ENCODE measurements around the gene ZNF536. TPM values are rescaled to one million over a fixed set of nuclear protein-coding genes. Genes with fewer than 3 reads are reported as not detected.

ZNF536 gene
- total and polyA plus RNA-seq, 7 donors, result 0.01 to 0.94 (median 0.20) TPM; not detected in 1

DNA sequence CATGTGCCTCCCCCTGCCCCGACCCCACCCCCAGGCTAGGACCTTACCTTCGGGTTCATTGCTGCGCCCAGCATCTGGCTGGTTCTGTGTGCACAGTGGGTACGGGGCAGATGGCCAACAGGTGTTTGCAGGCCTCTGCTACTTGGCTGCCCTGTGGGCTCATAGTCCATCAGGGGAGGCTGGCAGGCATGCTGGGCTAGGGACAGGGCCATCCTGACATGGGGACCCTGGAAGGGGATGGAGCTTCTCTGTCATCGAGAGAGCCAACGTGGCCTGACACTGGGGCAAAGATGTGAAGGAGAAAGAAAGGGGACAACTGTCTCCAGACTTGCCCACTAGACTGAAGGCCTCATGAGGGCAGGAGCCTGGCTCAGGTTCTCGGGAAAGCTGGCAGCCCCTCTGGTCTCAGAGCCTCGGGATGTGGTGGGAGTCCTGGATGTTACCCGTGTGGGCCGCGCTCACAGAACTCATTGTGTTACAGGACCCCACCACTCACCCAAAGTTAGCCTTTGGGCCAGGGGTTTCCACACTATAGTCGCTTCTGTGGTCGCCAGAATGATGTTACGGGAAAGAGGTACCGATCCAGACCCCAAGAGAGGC is 4.7 kb downstream of the ZNF536 start:
- no peak overlapping the region for H3K27ac ChIP-seq
- H3K9me3 ChIP-seq, result no peaks in the 10 kb centered on the region
- WGBS, 3 donors, result 95 to 98% (median 97%) methylated on average over 15 of the region's 15 CpGs
- H3K4me3 ChIP-seq, result no peak overlapping the region
- no peaks in the 10 kb centered on the region for H3K4me1 ChIP-seq
- no peaks in the 10 kb centered on the region for H3K36me3 ChIP-seq (ENCODE audit: insufficient read depth in 1 of 2, low read depth in 1 of 2)
- H3K27me3 ChIP-seq (ENCODE audit: insufficient read depth in 3 of 3, low read length in 2 of 3), result peaks cover 0 to 45% (median 15%) of the 10 kb centered on the region in 3 donors
- TF ChIP-seq, protein P1, sequence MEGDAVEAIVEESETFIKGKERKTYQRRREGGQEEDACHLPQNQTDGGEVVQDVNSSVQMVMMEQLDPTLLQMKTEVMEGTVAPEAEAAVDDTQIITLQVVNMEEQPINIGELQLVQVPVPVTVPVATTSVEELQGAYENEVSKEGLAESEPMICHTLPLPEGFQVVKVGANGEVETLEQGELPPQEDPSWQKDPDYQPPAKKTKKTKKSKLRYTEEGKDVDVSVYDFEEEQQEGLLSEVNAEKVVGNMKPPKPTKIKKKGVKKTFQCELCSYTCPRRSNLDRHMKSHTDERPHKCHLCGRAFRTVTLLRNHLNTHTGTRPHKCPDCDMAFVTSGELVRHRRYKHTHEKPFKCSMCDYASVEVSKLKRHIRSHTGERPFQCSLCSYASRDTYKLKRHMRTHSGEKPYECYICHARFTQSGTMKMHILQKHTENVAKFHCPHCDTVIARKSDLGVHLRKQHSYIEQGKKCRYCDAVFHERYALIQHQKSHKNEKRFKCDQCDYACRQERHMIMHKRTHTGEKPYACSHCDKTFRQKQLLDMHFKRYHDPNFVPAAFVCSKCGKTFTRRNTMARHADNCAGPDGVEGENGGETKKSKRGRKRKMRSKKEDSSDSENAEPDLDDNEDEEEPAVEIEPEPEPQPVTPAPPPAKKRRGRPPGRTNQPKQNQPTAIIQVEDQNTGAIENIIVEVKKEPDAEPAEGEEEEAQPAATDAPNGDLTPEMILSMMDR (IDR thresholded peaks at IDR 0.05), result no peak
- DNase-seq (no peak), ATAC-seq (no peak)
- intact Hi-C loops (cut with DNase I), result no loop called here

- Histone ChIP-seq H3K9me3 (no peaks in the 10 kb centered on the region), H3K27me3 (ENCODE audit: insufficient read depth in 3 of 3, low read length in 2 of 3) (peaks cover 0 to 40% (median 14%) of the 10 kb centered on the region in 3 donors), H3K36me3 (ENCODE audit: insufficient read depth in 1 of 2, low read depth in 1 of 2) (no peaks in the 10 kb centered on the region), H3K4me1 (no peaks in the 10 kb centered on the region), H3K4me3 (no peak overlapping the region), H3K27ac (no peak overlapping the region)
- ATAC-seq (no peak), DNase-seq (no peak)
- intact Hi-C loops (cut with DNase I), result no loop called here
- TF ChIP-seq, protein P1 (IDR thresholded peaks at IDR 0.05), result no peak
- 88 to 94% (median 91%) methylated on average over 4 of the region's 4 CpGs for WGBS, 3 donors
Measured at GRCh38 chr19:30378701-30379100, 6.5 kb downstream of the ZNF536 start.

GRCh38 chr19:30379841-30380610 is 7.8 kb downstream of the ZNF536 start:
- Histone ChIP-seq H3K27ac (no peak overlapping the region), H3K36me3 (ENCODE audit: insufficient read depth in 1 of 2, low read depth in 1 of 2) (no peaks in the 10 kb centered on the region), H3K4me3 (no peak overlapping the region), H3K4me1 (no peaks in the 10 kb centered on the region), H3K9me3 (no peaks in the 10 kb centered on the region), H3K27me3 (ENCODE audit: insufficient read depth in 3 of 3, low read length in 2 of 3) (peaks cover 0 to 30% (median 12%) of the 10 kb centered on the region in 3 donors)
- intact Hi-C loops (cut with DNase I), result no loop called here
- TF ChIP-seq, protein P1 (IDR thresholded peaks at IDR 0.05), result no peak
- 45 to 57% (median 50%) methylated on average over 14 of the region's 14 CpGs for WGBS, 3 donors
- DNase-seq, result no peak
- no peak for ATAC-seq

GRCh38 chr19:30381366-30381765 is 9.2 kb downstream of the ZNF536 start:
- Histone ChIP-seq H3K36me3 (ENCODE audit: insufficient read depth in 1 of 2, low read depth in 1 of 2) (no peaks in the 10 kb centered on the region), H3K4me3 (no peak overlapping the region), H3K27me3 (ENCODE audit: insufficient read depth in 3 of 3, low read length in 2 of 3) (peaks cover 0 to 17% (median 3%) of the 10 kb centered on the region in 3 donors), H3K27ac (no peak overlapping the region), H3K9me3 (no peaks in the 10 kb centered on the region), H3K4me1 (no peaks in the 10 kb centered on the region)
- TF ChIP-seq, protein P1 (IDR thresholded peaks at IDR 0.05), result no peak
- ATAC-seq, result no peak
- intact Hi-C loops (cut with DNase I), result no loop called here
- DNase-seq, result no peak
- WGBS, 3 donors, result 62 to 75% (median 65%) methylated on average over 4 of the region's 4 CpGs
